Keratinocyte (primary cell): ENCODE results near the gene BAHCC1.

Experiments
- CTCF ChIP-seq, 3 experiments: IDR thresholded peaks in 1 of 3; conservative IDR thresholded peaks in 1 of 3; optimal IDR thresholded peaks in 1 of 3; 2 replicates in 2 of 3; 3 replicates in 1 of 3; pipeline versions ENCODE3 to v1.5.1; 2011; ENCODE audit warnings: low read length in 3 of 3, mild to moderate bottlenecking in 3 of 3, moderate library complexity in 2 of 3, control low read depth in 1 of 3, inconsistent platforms in 1 of 3; ENCODE audit not compliant: insufficient read depth in 2 of 3; ENCODE audit errors: extremely low read depth in 1 of 3
- EZH2 ChIP-seq: IDR thresholded peaks from one replicate; pipeline ENCODE4 v1.6.1; 2012; ENCODE audit warnings: inconsistent platforms, mild to moderate bottlenecking, low read length, moderate library complexity

GRCh38 chr17:81499601-81499970, 104.3 kb downstream of the BAHCC1 start:
- TF ChIP-seq CTCF (optimal IDR thresholded peaks at IDR 0.05 in 1 of 3, IDR thresholded peaks at IDR 0.05 in 1 of 3, conservative IDR thresholded peaks at IDR 0.05 in 1 of 3; ENCODE audit: extremely low read depth in 1 of 3, insufficient read depth in 2 of 3, low read length in 3 of 3) (no peak), EZH2 (no peak)
